NB4 (cell line): ENCODE data around the gene CCNY.

Experiments used
- CTCF ChIP-seq: IDR thresholded peaks from one replicate; pipeline ENCODE4 v1.5.1; 2012; ENCODE audit warnings: low read depth, low read length
- POLR2A ChIP-seq: IDR thresholded peaks from 2 replicates; pipeline ENCODE4 v1.6.1; 2011; ENCODE audit warnings: mild to moderate bottlenecking; ENCODE audit not compliant: insufficient read length; ENCODE audit errors: extremely low read depth

DNA sequence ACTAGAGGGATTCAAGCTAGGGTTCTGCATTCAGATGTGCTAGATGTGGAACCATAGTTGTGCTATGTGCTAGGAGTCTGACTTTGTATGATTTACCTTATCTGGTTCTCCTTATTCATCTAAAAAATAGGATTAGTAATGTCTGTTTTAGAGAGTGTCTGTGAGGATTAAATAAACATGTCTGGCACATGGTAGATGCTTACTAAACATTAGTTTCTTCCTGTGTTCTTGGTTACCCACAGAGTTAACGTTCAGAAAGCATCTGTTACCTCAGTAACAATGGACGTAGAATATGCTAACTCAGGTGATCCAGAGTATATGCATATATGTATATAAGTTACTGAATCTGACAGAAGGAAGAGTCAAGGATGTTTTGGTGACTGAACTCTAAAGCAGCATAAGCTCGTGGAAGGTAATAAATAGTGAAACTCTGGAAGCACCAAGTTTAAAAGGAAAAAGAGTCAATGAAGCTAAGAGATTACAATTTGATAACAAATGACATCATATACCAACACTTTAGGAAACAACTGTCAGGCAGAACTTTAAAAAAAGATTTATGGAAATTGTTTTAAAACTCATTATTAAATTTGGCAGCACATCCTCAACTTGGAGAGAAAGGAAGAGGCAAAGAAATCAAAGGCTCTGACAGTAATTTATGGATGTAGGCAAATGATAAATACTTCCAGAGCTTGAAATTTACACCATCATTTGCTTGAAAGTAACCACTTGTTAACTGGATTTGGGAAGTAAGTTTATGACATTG lies 127.0 kb downstream of the CCNY start:
- TF ChIP-seq CTCF (no peak), POLR2A (no peak)
